HEK293 (cell line): Measurements from ENCODE around the gene ITGA11.

Experiments used
- CTCF ChIA-PET: fragments of 350-600 bp; formaldehyde crosslinking; extraction: SDS; loops from one replicate; lab custom pipeline; 2021; ENCODE audit warnings: antibody characterized with exemption; lab: Yijun Ruan, JAX
- POLR2A ChIA-PET: fragments of 300-600 bp; formaldehyde crosslinking; extraction: SDS; loops from one replicate; lab custom pipeline; 2020; ENCODE audit warnings: antibody characterized with exemption, inconsistent platforms; lab: Yijun Ruan, JAX
- H3K27ac ChIP-seq: fragments of 200-500 bp; sonication (Bioruptor generic); 2 replicates; pipeline ENCODE4 v1.5.1; 2014; ENCODE audit warnings: low read depth, low read length, control low read depth, inconsistent platforms; ENCODE audit errors: extremely low read depth
- H3K36me3 ChIP-seq, 2 experiments: fragments of 200-500 bp in 1 of 2; sonication (Bioruptor generic) in 1 of 2; 1 replicate in 1 of 2; 2 replicates in 1 of 2; pipeline ENCODE4 v1.5.1; 2014 to 2017; ENCODE audit warnings: inconsistent platforms in 2 of 2, low read length in 2 of 2; ENCODE audit not compliant: control insufficient read depth in 2 of 2, insufficient read depth in 1 of 2
- H3K4me1 ChIP-seq: fragments of 200-500 bp; sonication (Bioruptor generic); 2 replicates; pipeline ENCODE4 v1.5.1; 2014; ENCODE audit warnings: mild to moderate bottlenecking, low read length, inconsistent platforms; ENCODE audit not compliant: control insufficient read depth, insufficient read depth
- H3K4me3 ChIP-seq: 2 replicates; pipeline ENCODE4 v1.5.1; 2011; ENCODE audit warnings: low read depth, mild to moderate bottlenecking, control low read depth, low read length, moderate library complexity
- H3K9me3 ChIP-seq: fragments of 200-500 bp; sonication (Bioruptor generic); 2 replicates; pipeline ENCODE4 v1.5.1; 2014; ENCODE audit warnings: low read depth, low read length, inconsistent platforms; ENCODE audit not compliant: control insufficient read depth, insufficient read depth
- ATF2 ChIP-seq: fragments of 450-650 bp; formaldehyde crosslinking; IDR thresholded peaks from 2 replicates; pipeline ENCODE4 v1.5.1; 2016; ENCODE audit warnings: missing biosample characterization, missing genetic modification characterization, low read depth
- BCL11A ChIP-seq: fragments of 450-650 bp; formaldehyde crosslinking; IDR thresholded peaks from 2 replicates; pipeline ENCODE4 v1.5.1; 2016; ENCODE audit warnings: low read depth, missing biosample characterization, missing genetic modification characterization
- ELK4 ChIP-seq: IDR thresholded peaks from 2 replicates; pipeline ENCODE4 v1.6.1; 2011; ENCODE audit warnings: mild to moderate bottlenecking, low read depth, low read length, borderline replicate concordance
- GFI1B ChIP-seq: fragments of 450-650 bp; formaldehyde crosslinking; IDR thresholded peaks from 2 replicates; pipeline ENCODE4 v1.5.1; 2016; ENCODE audit warnings: missing biosample characterization, missing genetic modification characterization
- GLIS1 ChIP-seq: fragments of 450-650 bp; formaldehyde crosslinking; IDR thresholded peaks from 2 replicates; pipeline ENCODE4 v1.5.1; 2016; ENCODE audit warnings: missing biosample characterization, missing genetic modification characterization
- RBAK ChIP-seq: fragments of 450-650 bp; formaldehyde crosslinking; IDR thresholded peaks from 2 replicates; pipeline ENCODE4 v1.5.1; 2016; ENCODE audit warnings: missing biosample characterization, missing genetic modification characterization
- ZEB2 ChIP-seq: fragments of 450-650 bp; formaldehyde crosslinking; IDR thresholded peaks from 2 replicates; pipeline ENCODE4 v1.5.1; 2016; ENCODE audit warnings: missing biosample characterization, missing genetic modification characterization
- ZNF121 ChIP-seq: fragments of 450-650 bp; formaldehyde crosslinking; IDR thresholded peaks from 2 replicates; pipeline ENCODE4 v1.5.1; 2016; ENCODE audit warnings: missing biosample characterization, missing genetic modification characterization
- ZNF211 ChIP-seq: fragments of 450-650 bp; formaldehyde crosslinking; IDR thresholded peaks from 2 replicates; pipeline ENCODE4 v1.5.1; 2016; ENCODE audit warnings: low read depth, missing biosample characterization, missing genetic modification characterization
- ZNF221 ChIP-seq: fragments of 450-650 bp; formaldehyde crosslinking; IDR thresholded peaks from 2 replicates; pipeline ENCODE4 v1.5.1; 2017; ENCODE audit warnings: missing biosample characterization, missing genetic modification characterization, borderline replicate concordance
- ZNF311 ChIP-seq: fragments of 450-650 bp; formaldehyde crosslinking; IDR thresholded peaks from 2 replicates; pipeline ENCODE4 v1.5.1; 2017; ENCODE audit warnings: missing biosample characterization, missing genetic modification characterization, borderline replicate concordance
- ZNF335 ChIP-seq: fragments of 450-650 bp; formaldehyde crosslinking; conservative IDR thresholded peaks from 2 replicates; pipeline ENCODE4 v1.5.1; 2016; ENCODE audit warnings: missing biosample characterization, missing genetic modification characterization
- ZNF341 ChIP-seq: fragments of 450-650 bp; formaldehyde crosslinking; IDR thresholded peaks from 2 replicates; pipeline ENCODE4; 2016; ENCODE audit warnings: low read depth, missing biosample characterization, missing genetic modification characterization
- ZNF391 ChIP-seq: fragments of 450-650 bp; formaldehyde crosslinking; IDR thresholded peaks from 2 replicates; pipeline ENCODE4 v1.5.1; 2016; ENCODE audit warnings: low read depth, missing biosample characterization, missing genetic modification characterization, borderline replicate concordance
- ZNF624 ChIP-seq: fragments of 450-650 bp; formaldehyde crosslinking; IDR thresholded peaks from 2 replicates; pipeline ENCODE4 v1.5.1; 2017; ENCODE audit warnings: missing biosample characterization, missing genetic modification characterization
- ZSCAN23 ChIP-seq: fragments of 450-650 bp; formaldehyde crosslinking; IDR thresholded peaks from 2 replicates; pipeline ENCODE4 v1.5.1; 2016; ENCODE audit warnings: missing biosample characterization, missing genetic modification characterization
- TF ChIP-seq, protein P1 (sequence below): fragments of 450-650 bp; formaldehyde crosslinking; IDR thresholded peaks from 2 replicates; pipeline ENCODE4 v1.5.1; 2016; ENCODE audit warnings: missing biosample characterization, missing genetic modification characterization, borderline replicate concordance
- TF ChIP-seq, protein P2 (sequence below): sonication (generic); formaldehyde crosslinking; IDR thresholded peaks from 2 replicates; pipeline ENCODE4 v1.8.1; 2022; ENCODE audit warnings: mild to moderate bottlenecking, moderate library complexity, missing genetic modification reagents
- TF ChIP-seq, protein P3 (sequence below): fragments of 450-650 bp; formaldehyde crosslinking; optimal IDR thresholded peaks from 2 replicates; pipeline ENCODE3; 2016; ENCODE audit warnings: missing biosample characterization, mild to moderate bottlenecking, missing genetic modification characterization

Gene ITGA11

GRCh38 chr15:68428431-68428940, 3.5 kb downstream of the ITGA11 start (continued):
- TF ChIP-seq, protein P1, sequence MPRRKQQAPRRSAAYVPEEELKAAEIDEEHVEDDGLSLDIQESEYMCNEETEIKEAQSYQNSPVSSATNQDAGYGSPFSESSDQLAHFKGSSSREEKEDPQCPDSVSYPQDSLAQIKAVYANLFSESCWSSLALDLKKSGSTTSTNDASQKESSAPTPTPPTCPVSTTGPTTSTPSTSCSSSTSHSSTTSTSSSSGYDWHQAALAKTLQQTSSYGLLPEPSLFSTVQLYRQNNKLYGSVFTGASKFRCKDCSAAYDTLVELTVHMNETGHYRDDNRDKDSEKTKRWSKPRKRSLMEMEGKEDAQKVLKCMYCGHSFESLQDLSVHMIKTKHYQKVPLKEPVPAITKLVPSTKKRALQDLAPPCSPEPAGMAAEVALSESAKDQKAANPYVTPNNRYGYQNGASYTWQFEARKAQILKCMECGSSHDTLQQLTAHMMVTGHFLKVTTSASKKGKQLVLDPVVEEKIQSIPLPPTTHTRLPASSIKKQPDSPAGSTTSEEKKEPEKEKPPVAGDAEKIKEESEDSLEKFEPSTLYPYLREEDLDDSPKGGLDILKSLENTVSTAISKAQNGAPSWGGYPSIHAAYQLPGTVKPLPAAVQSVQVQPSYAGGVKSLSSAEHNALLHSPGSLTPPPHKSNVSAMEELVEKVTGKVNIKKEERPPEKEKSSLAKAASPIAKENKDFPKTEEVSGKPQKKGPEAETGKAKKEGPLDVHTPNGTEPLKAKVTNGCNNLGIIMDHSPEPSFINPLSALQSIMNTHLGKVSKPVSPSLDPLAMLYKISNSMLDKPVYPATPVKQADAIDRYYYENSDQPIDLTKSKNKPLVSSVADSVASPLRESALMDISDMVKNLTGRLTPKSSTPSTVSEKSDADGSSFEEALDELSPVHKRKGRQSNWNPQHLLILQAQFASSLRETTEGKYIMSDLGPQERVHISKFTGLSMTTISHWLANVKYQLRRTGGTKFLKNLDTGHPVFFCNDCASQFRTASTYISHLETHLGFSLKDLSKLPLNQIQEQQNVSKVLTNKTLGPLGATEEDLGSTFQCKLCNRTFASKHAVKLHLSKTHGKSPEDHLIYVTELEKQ (tag by site-specific recombination): no peak
- TF ChIP-seq ZNF211 (tag by site-specific recombination) (no peak), ATF2 (tag by site-specific recombination) (no peak), ZNF335 (tag by site-specific recombination) (no peak), ZNF311 (tag by site-specific recombination) (no peak), BCL11A (no peak), ZNF121 (tag by site-specific recombination) (no peak)

GRCh38 chr15:68427963-68428362, 4.0 kb downstream of the ITGA11 start:
- H3K27ac ChIP-seq: no peak overlapping the region
- no peaks in the 10 kb centered on the region for H3K36me3 ChIP-seq
- H3K4me1 ChIP-seq: peaks cover 2% of the 10 kb centered on the region; the same call in 1 of the 2 replicates
- H3K9me3 ChIP-seq: no peaks in the 10 kb centered on the region
- CTCF ChIA-PET: no interaction called here
- TF ChIP-seq, protein P2, sequence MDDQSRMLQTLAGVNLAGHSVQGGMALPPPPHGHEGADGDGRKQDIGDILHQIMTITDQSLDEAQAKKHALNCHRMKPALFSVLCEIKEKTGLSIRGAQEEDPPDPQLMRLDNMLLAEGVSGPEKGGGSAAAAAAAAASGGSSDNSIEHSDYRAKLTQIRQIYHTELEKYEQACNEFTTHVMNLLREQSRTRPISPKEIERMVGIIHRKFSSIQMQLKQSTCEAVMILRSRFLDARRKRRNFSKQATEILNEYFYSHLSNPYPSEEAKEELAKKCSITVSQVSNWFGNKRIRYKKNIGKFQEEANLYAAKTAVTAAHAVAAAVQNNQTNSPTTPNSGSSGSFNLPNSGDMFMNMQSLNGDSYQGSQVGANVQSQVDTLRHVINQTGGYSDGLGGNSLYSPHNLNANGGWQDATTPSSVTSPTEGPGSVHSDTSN: no peak
- no peak for TF ChIP-seq GLIS1
- no peak for TF ChIP-seq ZSCAN23
- no peak for TF ChIP-seq ZNF624 (tag by site-specific recombination)
- TF ChIP-seq GFI1B (tag by site-specific recombination): no peak
- TF ChIP-seq ZNF221 (tag by site-specific recombination): no peak
- no peak for TF ChIP-seq ZNF121 (tag by site-specific recombination)
- TF ChIP-seq ZNF391 (tag by site-specific recombination): no peak
- TF ChIP-seq ZEB2 (tag by site-specific recombination): no peak
- no peak for TF ChIP-seq ELK4
- TF ChIP-seq ZNF341 (tag by site-specific recombination): no peak
- no peak for TF ChIP-seq RBAK
- TF ChIP-seq, protein P3, sequence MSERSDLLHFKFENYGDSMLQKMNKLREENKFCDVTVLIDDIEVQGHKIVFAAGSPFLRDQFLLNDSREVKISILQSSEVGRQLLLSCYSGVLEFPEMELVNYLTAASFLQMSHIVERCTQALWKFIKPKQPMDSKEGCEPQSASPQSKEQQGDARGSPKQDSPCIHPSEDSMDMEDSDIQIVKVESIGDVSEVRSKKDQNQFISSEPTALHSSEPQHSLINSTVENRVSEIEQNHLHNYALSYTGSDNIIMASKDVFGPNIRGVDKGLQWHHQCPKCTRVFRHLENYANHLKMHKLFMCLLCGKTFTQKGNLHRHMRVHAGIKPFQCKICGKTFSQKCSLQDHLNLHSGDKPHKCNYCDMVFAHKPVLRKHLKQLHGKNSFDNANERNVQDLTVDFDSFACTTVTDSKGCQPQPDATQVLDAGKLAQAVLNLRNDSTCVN: no peak
- TF ChIP-seq ZNF335 (tag by site-specific recombination): no peak
- H3K4me3 ChIP-seq: no peak overlapping the region
- POLR2A ChIA-PET: no interaction called here
